ENCODE data around the gene TRIM66. TPM values are rescaled to one million over a fixed set of nuclear protein-coding genes. Genes with fewer than 3 reads are reported as not detected.

The TRIM66 gene
- total RNA-seq, 2 experiments from 2014 or later: 4.4 to 19.0 TPM

DNA sequence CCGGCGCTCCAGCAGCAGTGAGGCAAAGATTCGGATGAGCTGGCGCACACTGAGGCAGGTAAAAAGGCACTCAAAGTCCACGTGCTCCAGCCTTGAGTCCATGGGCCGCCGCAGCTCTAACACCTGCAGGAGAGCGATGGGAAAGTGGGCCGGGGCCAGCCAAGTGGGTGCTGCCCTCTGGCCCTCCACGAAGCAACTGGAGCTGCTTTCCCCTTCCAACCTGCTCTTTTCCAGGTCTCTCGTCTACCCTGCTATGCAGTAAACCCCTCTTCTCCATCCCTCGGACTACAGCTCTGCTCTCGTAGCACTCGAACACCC is 20.1 kb upstream of the TRIM66 start:
- Histone ChIP-seq H3K27ac (ENCODE audit: low read depth, low read length, poor library complexity, severe bottlenecking) (no peak overlapping the region), H3K79me2 (ENCODE audit: insufficient read depth, low read depth, low read length) (no peaks in the 10 kb centered on the region), H3K9me2 (ENCODE audit: insufficient read depth, low read length) (no peaks in the 10 kb centered on the region), H3K4me1 (ENCODE audit: insufficient read depth, low read length, poor library complexity, severe bottlenecking) (peaks cover 10% of the 10 kb centered on the region), H3K9me3 (ENCODE audit: low read length) (no peaks in the 10 kb centered on the region), H2AFZ (ENCODE audit: low read length) (no peak overlapping the region), H4K20me1 (ENCODE audit: insufficient read depth, low read length) (no peaks in the 10 kb centered on the region), H3K36me3 (ENCODE audit: insufficient read depth, low read length) (peaks cover 2% of the 10 kb centered on the region; the same call in 1 of the 2 replicates), H3K4me3 (ENCODE audit: low read depth, low read length, poor library complexity, severe bottlenecking) (no peak overlapping the region), H3K4me2 (ENCODE audit: low read length) (no peak overlapping the region)
- TF ChIP-seq EZH2phosphoT487 (IDR thresholded peaks at IDR 0.05; ENCODE audit: borderline replicate concordance, low read depth, low read length) (no peak), CTCF (conservative IDR thresholded peaks at IDR 0.05; ENCODE audit: low read length) (no peak)
- ChIA-PET CTCF (ENCODE audit: unreplicated experiment) (no interaction called here), POLR2A (no interaction called here)
- intact Hi-C loops (cut with micrococcal nuclease; ENCODE audit: unreplicated experiment): no loop called here
- no TSS peak for BruUV-seq (replicated peaks)
- no peak for DNase-seq (ENCODE audit: low spot score)

DNA sequence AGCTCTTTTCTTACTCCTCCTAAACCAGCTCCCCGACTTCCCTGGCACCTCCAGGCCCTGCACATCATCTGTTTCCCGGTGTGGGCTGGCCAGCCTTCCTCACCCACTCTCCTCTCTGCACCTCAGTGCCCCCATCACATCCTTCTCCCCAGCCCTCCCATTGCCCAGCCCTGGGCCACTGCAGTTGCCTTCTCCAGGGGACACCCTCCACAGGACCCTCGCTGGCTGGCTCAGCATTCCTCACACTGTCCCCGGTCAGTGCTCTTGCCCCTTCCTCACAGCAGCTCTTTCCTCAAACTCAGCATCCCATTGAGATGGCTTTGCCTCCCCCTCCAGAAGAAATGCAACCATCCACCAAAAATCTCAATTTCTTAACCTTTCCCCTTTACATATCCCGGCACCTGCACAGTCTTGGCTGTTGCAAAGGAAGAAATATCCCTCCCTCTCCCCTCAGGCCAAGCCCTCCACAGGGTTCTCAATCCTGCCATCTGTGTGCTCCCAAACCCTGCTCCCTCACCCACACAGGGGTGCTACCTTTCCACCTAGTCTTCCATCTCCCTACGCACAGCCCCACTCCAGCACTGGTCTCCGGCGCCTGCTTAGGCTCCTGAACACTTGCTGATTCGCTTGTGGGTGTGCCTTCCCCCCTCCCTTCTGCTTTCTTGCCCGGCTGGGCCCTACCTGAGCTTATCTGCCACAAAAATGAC is 19.6 kb upstream of the TRIM66 start:
- Histone ChIP-seq H3K27ac (ENCODE audit: low read depth, low read length, poor library complexity, severe bottlenecking) (no peak overlapping the region), H3K9me3 (ENCODE audit: low read length) (no peaks in the 10 kb centered on the region), H3K79me2 (ENCODE audit: insufficient read depth, low read depth, low read length) (no peaks in the 10 kb centered on the region), H4K20me1 (ENCODE audit: insufficient read depth, low read length) (no peaks in the 10 kb centered on the region), H3K4me2 (ENCODE audit: low read length) (no peak overlapping the region), H3K36me3 (ENCODE audit: insufficient read depth, low read length) (peaks cover 7% of the 10 kb centered on the region; the same call in 1 of the 2 replicates), H3K4me1 (ENCODE audit: insufficient read depth, low read length, poor library complexity, severe bottlenecking) (peaks cover 10% of the 10 kb centered on the region), H3K4me3 (ENCODE audit: low read depth, low read length, poor library complexity, severe bottlenecking) (no peak overlapping the region), H2AFZ (ENCODE audit: low read length) (no peak overlapping the region), H3K9me2 (ENCODE audit: insufficient read depth, low read length) (no peaks in the 10 kb centered on the region)
- no TSS peak for BruUV-seq (replicated peaks)
- POLR2A ChIA-PET: interaction anchor here (0.6 to 1.0 kb wide), 2 partner anchors 18 to 296 kb away, joined by 3 read pairs; no protein-coding TSS in a partner anchor
- intact Hi-C loops (cut with micrococcal nuclease; ENCODE audit: unreplicated experiment): no loop called here
- TF ChIP-seq CTCF (conservative IDR thresholded peaks at IDR 0.05; ENCODE audit: low read length) (no peak), EZH2phosphoT487 (IDR thresholded peaks at IDR 0.05; ENCODE audit: borderline replicate concordance, low read depth, low read length) (no peak)
- no peak for DNase-seq (ENCODE audit: low spot score)
- CTCF ChIA-PET (ENCODE audit: unreplicated experiment): no interaction called here

GRCh38 chr11:8699903-8700302 is 17.4 kb upstream of the TRIM66 start:
- TF ChIP-seq CTCF (conservative IDR thresholded peaks at IDR 0.05; ENCODE audit: low read length): no peak
- TF ChIP-seq EZH2phosphoT487 (IDR thresholded peaks at IDR 0.05; ENCODE audit: borderline replicate concordance, low read depth, low read length): no peak
- intact Hi-C loops (cut with micrococcal nuclease; ENCODE audit: unreplicated experiment): no loop called here
- no peaks in the 10 kb centered on the region for H3K9me2 ChIP-seq (ENCODE audit: insufficient read depth, low read length)
- H3K36me3 ChIP-seq (ENCODE audit: insufficient read depth, low read length): peaks cover 26% of the 10 kb centered on the region
- peaks cover 10% of the 10 kb centered on the region for H3K4me1 ChIP-seq (ENCODE audit: insufficient read depth, low read length, poor library complexity, severe bottlenecking)
- no peak overlapping the region for H2AFZ ChIP-seq (ENCODE audit: low read length)
- H3K4me3 ChIP-seq (ENCODE audit: low read depth, low read length, poor library complexity, severe bottlenecking): no peak overlapping the region
- H3K9me3 ChIP-seq (ENCODE audit: low read length): no peaks in the 10 kb centered on the region
- no peak overlapping the region for H3K4me2 ChIP-seq (ENCODE audit: low read length)
- DNase-seq (ENCODE audit: low spot score): no peak
- BruUV-seq (replicated peaks): no TSS peak
- no peaks in the 10 kb centered on the region for H3K79me2 ChIP-seq (ENCODE audit: insufficient read depth, low read depth, low read length)
- H3K27ac ChIP-seq (ENCODE audit: low read depth, low read length, poor library complexity, severe bottlenecking): no peak overlapping the region
- H4K20me1 ChIP-seq (ENCODE audit: insufficient read depth, low read length): no peaks in the 10 kb centered on the region
- ChIA-PET POLR2A (interaction anchor here (0.6 to 1.3 kb wide), 3 partner anchors 9 to 19 kb away, joined by 4 to 6 read pairs (median 4); no protein-coding TSS in a partner anchor), CTCF (ENCODE audit: unreplicated experiment) (no interaction called here)
